ENCODE measurements around the gene VWF. TPM values are rescaled to one million over a fixed set of nuclear protein-coding genes. Genes with fewer than 3 reads are reported as not detected.

VWF gene
- total RNA-seq, 4 donors from 2014 or later, result 94.3 to 261 (median 162) TPM

- H3K4me3 ChIP-seq, result no peak overlapping the region
- 92 to 100% methylated on average over 1 to 2 of the region's 3 CpGs for whole genome bisulfite sequencing, 2 donors (ENCODE audit: low coverage in 1 of 2)
Measured at GRCh38 chr12:6059221-6059620, 65.2 kb downstream of the VWF start.

GRCh38 chr12:6058481-6059161 is 65.8 kb downstream of the VWF start:
- H3K4me1 ChIP-seq, result peaks cover 0 to 14% (median 10%) of the 10 kb centered on the region in 3 donors
- peaks cover 0 to 5% of the 10 kb centered on the region in 2 donors for H3K36me3 ChIP-seq
- no peaks in the 10 kb centered on the region for H3K9me3 ChIP-seq
- no peak overlapping the region for H3K4me3 ChIP-seq
- ATAC-seq, result no peak
- H3K27me3 ChIP-seq, result peaks cover 17% of the 10 kb centered on the region
- TF ChIP-seq POLR2A (IDR thresholded peaks at IDR 0.05), result no peak
- no peak for TF ChIP-seq EP300 (IDR thresholded peaks at IDR 0.05)
- TF ChIP-seq, protein P1, sequence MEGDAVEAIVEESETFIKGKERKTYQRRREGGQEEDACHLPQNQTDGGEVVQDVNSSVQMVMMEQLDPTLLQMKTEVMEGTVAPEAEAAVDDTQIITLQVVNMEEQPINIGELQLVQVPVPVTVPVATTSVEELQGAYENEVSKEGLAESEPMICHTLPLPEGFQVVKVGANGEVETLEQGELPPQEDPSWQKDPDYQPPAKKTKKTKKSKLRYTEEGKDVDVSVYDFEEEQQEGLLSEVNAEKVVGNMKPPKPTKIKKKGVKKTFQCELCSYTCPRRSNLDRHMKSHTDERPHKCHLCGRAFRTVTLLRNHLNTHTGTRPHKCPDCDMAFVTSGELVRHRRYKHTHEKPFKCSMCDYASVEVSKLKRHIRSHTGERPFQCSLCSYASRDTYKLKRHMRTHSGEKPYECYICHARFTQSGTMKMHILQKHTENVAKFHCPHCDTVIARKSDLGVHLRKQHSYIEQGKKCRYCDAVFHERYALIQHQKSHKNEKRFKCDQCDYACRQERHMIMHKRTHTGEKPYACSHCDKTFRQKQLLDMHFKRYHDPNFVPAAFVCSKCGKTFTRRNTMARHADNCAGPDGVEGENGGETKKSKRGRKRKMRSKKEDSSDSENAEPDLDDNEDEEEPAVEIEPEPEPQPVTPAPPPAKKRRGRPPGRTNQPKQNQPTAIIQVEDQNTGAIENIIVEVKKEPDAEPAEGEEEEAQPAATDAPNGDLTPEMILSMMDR (IDR thresholded peaks at IDR 0.05), result no peak
- no peak for TF ChIP-seq POLR2AphosphoS5 (IDR thresholded peaks at IDR 0.05)
- no peak overlapping the region for H3K27ac ChIP-seq
- WGBS, 2 donors (ENCODE audit: low coverage in 1 of 2), result 35 to 100% methylated on average over 1 to 4 of the region's 15 CpGs

More at GRCh38 chr12:6059221-6059620, 65.2 kb downstream of the VWF start:
- Histone ChIP-seq H3K9me3 (no peaks in the 10 kb centered on the region), H3K4me1 (peaks cover 0 to 14% (median 5%) of the 10 kb centered on the region in 3 donors), H3K27me3 (peaks cover 17% of the 10 kb centered on the region), H3K27ac (no peak overlapping the region), H3K36me3 (peaks cover 0 to 5% of the 10 kb centered on the region in 2 donors)
- TF ChIP-seq, protein P1 (IDR thresholded peaks at IDR 0.05), result no peak
- TF ChIP-seq EP300 (IDR thresholded peaks at IDR 0.05), result no peak
- no peak for TF ChIP-seq POLR2A (IDR thresholded peaks at IDR 0.05)
- no peak for TF ChIP-seq POLR2AphosphoS5 (IDR thresholded peaks at IDR 0.05)
- no peak for ATAC-seq

GRCh38 chr12:6057700-6058099 is 66.8 kb downstream of the VWF start:
- Histone ChIP-seq H3K4me1 (peaks cover 0 to 14% (median 10%) of the 10 kb centered on the region in 3 donors), H3K9me3 (no peaks in the 10 kb centered on the region), H3K27ac (no peak overlapping the region), H3K4me3 (no peak overlapping the region), H3K27me3 (peaks cover 17% of the 10 kb centered on the region), H3K36me3 (peaks cover 0 to 5% of the 10 kb centered on the region in 2 donors)
- 75% methylated on average over 4 of the region's 30 CpGs; no CpG with 5 or more reads in 1 of the 2 donors for WGBS, 2 donors (ENCODE audit: low coverage in 1 of 2)
- no peak for ATAC-seq
- TF ChIP-seq POLR2A (IDR thresholded peaks at IDR 0.05), result no peak
- TF ChIP-seq, protein P1 (IDR thresholded peaks at IDR 0.05), result no peak
- no peak for TF ChIP-seq EP300 (IDR thresholded peaks at IDR 0.05)
- TF ChIP-seq POLR2AphosphoS5 (IDR thresholded peaks at IDR 0.05), result no peak

DNA sequence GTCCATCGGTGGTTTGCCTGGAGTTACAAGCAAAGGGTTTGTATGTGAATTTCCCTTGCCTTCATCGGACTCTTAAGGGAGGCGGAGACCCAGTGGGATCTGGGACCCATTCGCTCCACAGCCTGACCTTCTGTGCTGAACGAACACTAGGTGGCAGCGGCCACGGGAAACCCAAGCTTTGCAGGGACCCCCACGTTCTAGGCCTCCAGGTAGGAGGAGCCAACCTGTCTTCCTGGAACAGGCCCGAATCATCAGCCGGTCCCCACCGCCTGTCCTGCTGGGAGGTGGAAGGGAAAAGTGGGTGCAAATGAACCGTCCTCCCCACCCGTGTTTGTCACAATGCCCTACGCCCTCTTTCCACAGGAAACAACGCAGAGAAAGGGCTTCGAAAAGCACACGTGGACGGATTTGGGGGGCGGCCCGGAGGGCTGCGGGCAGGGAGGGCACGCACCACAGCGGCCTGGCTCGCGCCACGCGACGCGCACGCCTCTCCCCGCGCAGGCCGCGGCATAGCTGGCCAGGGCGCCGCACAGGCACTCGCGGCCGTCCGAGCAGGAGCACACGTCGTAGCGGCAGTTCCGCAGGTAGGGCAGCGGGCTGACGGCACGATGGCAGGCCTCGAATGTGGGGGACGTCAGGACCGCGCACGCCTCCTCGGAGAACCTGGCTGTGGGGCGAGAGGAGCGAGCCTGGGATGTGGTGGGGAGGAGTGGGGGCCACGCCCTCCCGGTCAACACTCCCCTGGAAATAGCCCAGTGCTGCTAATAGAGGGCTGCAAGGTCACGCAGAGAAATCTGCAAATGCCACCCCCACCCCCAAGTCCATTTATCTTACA is 67.8 kb downstream of the VWF start:
- H3K9me3 ChIP-seq, result no peaks in the 10 kb centered on the region
- no peak overlapping the region for H3K27ac ChIP-seq
- TF ChIP-seq, protein P1 (IDR thresholded peaks at IDR 0.05), result no peak
- TF ChIP-seq POLR2AphosphoS5 (IDR thresholded peaks at IDR 0.05) (no peak), POLR2A (IDR thresholded peaks at IDR 0.05) (no peak), EP300 (IDR thresholded peaks at IDR 0.05) (no peak)
- peak overlapping the region in 1 of 2 donors; percentile 18 for H3K4me3 ChIP-seq
- peaks cover 17% of the 10 kb centered on the region for H3K27me3 ChIP-seq
- ATAC-seq, result no peak
- peaks cover 0 to 5% of the 10 kb centered on the region in 2 donors for H3K36me3 ChIP-seq
- WGBS, 2 donors (ENCODE audit: low coverage in 1 of 2), result 58% methylated on average over 5 of the region's 58 CpGs; no CpG with 5 or more reads in 1 of the 2 donors
- peaks cover 0 to 14% (median 10%) of the 10 kb centered on the region in 3 donors for H3K4me1 ChIP-seq

Measured in gastroesophageal sphincter (tissue), 4 donors.